ENCODE results near the gene CARS1. TPM values are rescaled to one million over a fixed set of nuclear protein-coding genes. Genes with fewer than 3 reads are reported as not detected.

CARS1 gene
- total and polyA plus RNA-seq, 2 of the 8 experiments (the other 6 are each of a cell fraction or from before 2014, with no cell fraction given): 44.1 to 100 TPM

DNA sequence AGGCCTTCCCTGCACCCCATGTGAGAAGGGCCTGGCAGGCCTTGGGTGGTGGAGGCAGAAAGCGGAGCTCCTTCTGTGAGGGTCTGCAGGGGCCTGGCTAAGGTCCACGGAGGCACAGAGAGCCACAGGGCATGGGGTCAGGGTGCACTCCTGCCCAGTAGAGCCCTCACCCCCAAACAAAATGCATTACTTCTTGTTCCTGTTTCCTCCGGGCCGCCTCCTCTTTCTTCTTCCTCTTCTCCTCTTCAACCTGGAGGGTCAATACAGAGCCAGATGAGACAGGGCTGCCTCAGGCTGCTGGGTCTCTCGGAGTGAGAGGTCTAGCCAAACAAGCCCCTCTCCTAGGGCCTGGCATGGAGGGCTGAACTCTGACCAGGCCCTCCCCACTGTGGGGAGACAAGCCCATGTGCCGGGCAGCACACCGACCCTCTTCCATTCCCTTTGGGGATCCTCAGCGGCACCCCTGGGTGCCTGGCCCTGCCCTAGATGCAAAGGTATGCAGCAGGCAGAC is 54.8 kb downstream of the CARS1 start:
- CTCF ChIA-PET (ENCODE audit: partially characterized antibody): interaction anchor here (0.7 to 2.3 kb wide), 7 partner anchors 13 to 49 kb away, joined by 3 to 13 read pairs (median 4); no protein-coding TSS in a partner anchor
- POLR2A ChIA-PET (ENCODE audit: partially characterized antibody): interaction anchor here (1.0 to 3.0 kb wide), 4 partner anchors 9 to 21 kb away, joined by 3 to 10 read pairs (median 4); partner anchors contain the start of gene NAP1L4
- no peaks in the 10 kb centered on the region for H3K27me3 ChIP-seq (replicated peaks in 1 of 4; ENCODE audit: control insufficient read depth in 3 of 4, extremely low read depth in 1 of 4, insufficient read depth in 3 of 4, low read length in 3 of 4)
- H4K91ac ChIP-seq (replicated peaks; ENCODE audit: insufficient read length, low read length): no peak overlapping the region
- no peak overlapping the region for H3K56ac ChIP-seq (replicated peaks; ENCODE audit: insufficient read length, low read depth, low read length)
- no peak overlapping the region for H3K9ac ChIP-seq (replicated peaks in 1 of 4; ENCODE audit: extremely low read depth in 1 of 4, low read depth in 3 of 4, low read length in 3 of 4)
- no peak overlapping the region for H2BK120ac ChIP-seq (replicated peaks; ENCODE audit: low read depth, low read length)
- peaks cover 13 to 56% (median 44%) of the 10 kb centered on the region in 4 experiments; a peak in 6 of 8 replicates for H3K36me3 ChIP-seq (ENCODE audit: control insufficient read depth in 2 of 4, insufficient read depth in 4 of 4, low read length in 3 of 4)
- no peak overlapping the region for H2BK12ac ChIP-seq (ENCODE audit: low read depth, low read length)
- H3K23ac ChIP-seq (ENCODE audit: insufficient read length): no peak overlapping the region
- H4K5ac ChIP-seq (ENCODE audit: insufficient read length, low read depth, low read length): no peak overlapping the region
- H2BK20ac ChIP-seq (ENCODE audit: low read length): no peak overlapping the region
- no peak overlapping the region for H3K4ac ChIP-seq (replicated peaks; ENCODE audit: insufficient read length, low read depth, low read length)
- peaks cover 9 to 17% of the 10 kb centered on the region in 2 experiments for H4K20me1 ChIP-seq (replicated peaks in 1 of 2; ENCODE audit: control insufficient read depth in 1 of 2, insufficient read depth in 2 of 2, low read length in 2 of 2)
- no peak overlapping the region for H3K4me3 ChIP-seq (ENCODE audit: extremely low read depth in 1 of 4, insufficient read depth in 2 of 4, low read depth in 3 of 4, low read length in 4 of 4)
- no peak overlapping the region for H2BK5ac ChIP-seq (ENCODE audit: low read depth, low read length)
- H3K18ac ChIP-seq (ENCODE audit: extremely low read depth, low read length): no peak overlapping the region
- H4K8ac ChIP-seq (ENCODE audit: extremely low read depth, insufficient read depth, low read length): no peak overlapping the region
- 91% methylated on average over 8 of the region's 8 CpGs; no CpG with 5 or more reads in 1 of the 2 experiments for WGBS, 2 experiments (ENCODE audit: extremely low coverage in 1 of 2, insufficient coverage in 1 of 2, insufficient read length in 1 of 2, insufficient replicate concordance in 2 of 2, low coverage in 1 of 2, low lambda C conversion rate in 2 of 2, missing lambda C conversion rate in 1 of 2)
- no peak for DNase-seq (ENCODE audit: low read depth in 1 of 2, low spot score in 2 of 2)
- H3K4me2 ChIP-seq (ENCODE audit: insufficient read depth in 1 of 2, low read depth in 2 of 2, low read length in 2 of 2): no peak overlapping the region
- H3K4me1 ChIP-seq (replicated peaks in 1 of 4; ENCODE audit: control insufficient read depth in 3 of 4, insufficient read depth in 4 of 4, low read length in 3 of 4): peaks cover 0 to 3% (median 0%) of the 10 kb centered on the region in 4 experiments; a peak in 1 of 7 replicates
- FAIRE-seq: no peak
- no peak overlapping the region for H2AK5ac ChIP-seq (ENCODE audit: low read depth, low read length)
- H3K79me1 ChIP-seq (ENCODE audit: low read depth, low read length): no peaks in the 10 kb centered on the region
- H3K14ac ChIP-seq (ENCODE audit: insufficient read length): no peak overlapping the region
- TF ChIP-seq, protein P1, sequence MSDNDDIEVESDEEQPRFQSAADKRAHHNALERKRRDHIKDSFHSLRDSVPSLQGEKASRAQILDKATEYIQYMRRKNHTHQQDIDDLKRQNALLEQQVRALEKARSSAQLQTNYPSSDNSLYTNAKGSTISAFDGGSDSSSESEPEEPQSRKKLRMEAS (IDR thresholded peaks at IDR 0.05): no peak
- H2BK15ac ChIP-seq (ENCODE audit: low read length): no peak overlapping the region
- H3K23me2 ChIP-seq (ENCODE audit: low read depth, low read length): no peaks in the 10 kb centered on the region
- no peak overlapping the region for H2AFZ ChIP-seq (ENCODE audit: low read length)
- H3K9me3 ChIP-seq (ENCODE audit: insufficient read depth in 2 of 2, low read depth in 1 of 2, low read length in 1 of 2): no peaks in the 10 kb centered on the region
- H3K79me2 ChIP-seq (ENCODE audit: control insufficient read depth in 1 of 2, insufficient read depth in 2 of 2, low read length in 2 of 2): no peaks in the 10 kb centered on the region
- H3K27ac ChIP-seq (ENCODE audit: low read depth, low read length): no peak overlapping the region
